GM23248 (cell line): ENCODE measurements around the gene ACAP3. TPM values are rescaled to one million over a fixed set of nuclear protein-coding genes. Genes with fewer than 3 reads are reported as not detected.

Experiments
- DNase-seq: peaks from one replicate; pipeline ENCODE4 v3.0.0-alpha.2; 2015
- H2AFZ ChIP-seq: fragments of 200-600 bp; sonication (generic); 2 replicates; pipeline ENCODE4 v1.6.1; 2016; ENCODE audit warnings: antibody characterized with exemption
- H3F3A ChIP-seq: fragments of 200-600 bp; sonication (generic); 2 replicates; pipeline ENCODE4 v1.6.1; 2016; ENCODE audit warnings: mild to moderate bottlenecking, antibody characterized with exemption, mixed run types; ENCODE audit not compliant: insufficient read depth
- H3K27ac ChIP-seq: fragments of 200-600 bp; sonication (generic); 2 replicates; pipeline ENCODE4 v1.5.1; 2016; ENCODE audit warnings: mild to moderate bottlenecking
- H3K27me3 ChIP-seq: fragments of 200-600 bp; sonication (generic); replicated peaks from 2 replicates; pipeline ENCODE4 v1.6.1; 2016; ENCODE audit warnings: mild to moderate bottlenecking; ENCODE audit not compliant: insufficient read depth
- H3K36me3 ChIP-seq: fragments of 200-600 bp; sonication (generic); 2 replicates; pipeline ENCODE4 v1.6.1; 2016; ENCODE audit warnings: low read depth, mild to moderate bottlenecking
- H3K4me1 ChIP-seq: fragments of 200-600 bp; sonication (generic); 2 replicates; pipeline ENCODE4 v1.6.1; 2016; ENCODE audit warnings: mild to moderate bottlenecking; ENCODE audit not compliant: insufficient read depth
- H3K4me2 ChIP-seq: fragments of 200-600 bp; sonication (generic); one replicate; pipeline ENCODE4 v1.6.1; 2016; ENCODE audit warnings: mild to moderate bottlenecking; ENCODE audit not compliant: unreplicated experiment
- H3K4me3 ChIP-seq: fragments of 200-600 bp; sonication (generic); 2 replicates; pipeline ENCODE4 v1.5.1; 2016; ENCODE audit warnings: mild to moderate bottlenecking
- H3K79me2 ChIP-seq: fragments of 200-600 bp; sonication (generic); 2 replicates; pipeline ENCODE4 v1.6.1; 2016; ENCODE audit warnings: mild to moderate bottlenecking; ENCODE audit not compliant: insufficient read depth
- H3K9ac ChIP-seq: fragments of 200-600 bp; sonication (generic); 2 replicates; pipeline ENCODE4 v1.6.1; 2016; ENCODE audit warnings: mild to moderate bottlenecking
- H3K9me2 ChIP-seq: fragments of 200-600 bp; sonication (generic); 2 replicates; pipeline ENCODE4 v1.6.1; 2016; ENCODE audit warnings: mixed run types, mild to moderate bottlenecking, moderate library complexity; ENCODE audit not compliant: insufficient read depth
- H3K9me3 ChIP-seq: fragments of 200-600 bp; sonication (generic); one replicate; pipeline ENCODE4 v1.6.1; 2017; ENCODE audit warnings: low read depth
- H4K20me1 ChIP-seq: fragments of 200-600 bp; sonication (generic); 2 replicates; pipeline ENCODE4 v1.6.0; 2016; ENCODE audit not compliant: insufficient read depth
- EZH2 ChIP-seq: fragments of 200-600 bp; sonication (generic); IDR thresholded peaks from 2 replicates; pipeline ENCODE4 v1.6.1; 2018; ENCODE audit warnings: antibody characterized with exemption, mild to moderate bottlenecking; ENCODE audit not compliant: insufficient read depth, poor library complexity, severe bottlenecking
- EZH2phosphoT487 ChIP-seq: fragments of 200-600 bp; sonication (generic); IDR thresholded peaks from 2 replicates; pipeline ENCODE4 v1.6.1; 2018; ENCODE audit warnings: antibody characterized with exemption, moderate library complexity, mild to moderate bottlenecking, low read depth; ENCODE audit not compliant: insufficient read depth
- WGBS, 2 experiments: methylation state at CpG; one replicate each; pipeline ENCODE4 v1.1.6; 2015 to 2017; ENCODE audit warnings: low lambda C conversion rate in 2 of 2, low coverage in 1 of 2; ENCODE audit errors: missing lambda C conversion rate in 2 of 2; 5-methylcytosine and 5-hydroxymethylcytosine counted together
- in situ Hi-C: fragments of 300-500 bp; cut with MboI; formaldehyde crosslinking; loops from 2 replicates; pipeline ENCODE4 v1.15.0; 2020
- polyA plus RNA-seq: library from polyadenylated mRNA; unstranded; fragments of >200 nt; fragmentation: Nextera tagmentation; extraction: Ambion mirVana; gene quantifications from 2 replicates; pipeline ENCODE4 v1.2.1, GENCODE V29; 2016
- total RNA-seq: library from RNA; depleted of rRNA; stranded (reverse); fragments of >200 nt; shearing (Covaris generic); gene quantifications from 2 replicates; pipeline ENCODE4 v1.2.3, GENCODE V29; 2014

The ACAP3 gene
- total and polyA plus RNA-seq, 2 experiments from 2014 or later, result 11.8 to 68.0 TPM

DNA sequence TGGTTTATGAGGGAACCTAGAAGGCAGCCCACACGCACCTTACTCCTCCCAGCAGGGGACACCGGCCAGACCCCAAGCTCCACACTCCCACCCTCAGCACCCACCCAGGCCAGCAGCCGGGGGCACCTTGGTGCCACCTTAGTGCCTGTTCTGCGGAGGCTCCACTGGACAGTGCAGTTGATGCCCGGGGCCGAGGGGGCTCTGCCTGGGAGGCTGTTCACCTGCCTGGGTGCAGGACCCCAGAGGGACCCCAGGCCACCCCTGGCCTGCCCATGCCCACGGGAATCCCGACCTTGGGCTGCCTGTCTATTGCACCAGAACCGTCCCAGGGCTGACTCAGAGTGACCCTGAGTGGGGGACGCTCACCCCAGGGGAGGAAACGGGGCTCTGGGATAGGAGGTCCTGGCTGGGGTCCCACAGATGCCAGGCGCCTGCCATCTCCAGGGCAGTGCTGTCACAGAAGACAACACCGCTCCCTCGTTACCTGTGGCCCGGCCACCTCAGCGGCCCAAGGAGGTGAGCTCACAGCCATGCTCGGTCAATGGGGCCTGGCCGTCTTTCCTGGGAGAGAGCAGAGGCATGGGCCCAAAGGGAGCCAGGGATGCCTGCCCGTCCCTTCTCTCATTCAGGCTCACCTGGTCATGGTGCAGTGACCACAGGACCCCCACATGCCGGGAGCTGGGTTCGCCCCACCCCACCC lies 26.8 kb downstream of the ACAP3 start:
- 88 to 92% methylated on average over 13 to 21 of the region's 21 CpGs for WGBS, 2 experiments
- Histone ChIP-seq H3K9me2 (no peaks in the 10 kb centered on the region), H3K27me3 (no peaks in the 10 kb centered on the region), H3K27ac (no peak overlapping the region), H3F3A (no peaks in the 10 kb centered on the region), H3K79me2 (no peaks in the 10 kb centered on the region), H3K9ac (no peak overlapping the region), H2AFZ (no peak overlapping the region), H3K4me3 (no peak overlapping the region), H3K4me1 (no peaks in the 10 kb centered on the region), H3K9me3 (no peaks in the 10 kb centered on the region), H4K20me1 (no peaks in the 10 kb centered on the region), H3K4me2 (no peak overlapping the region), H3K36me3 (no peaks in the 10 kb centered on the region)
- TF ChIP-seq EZH2 (no peak), EZH2phosphoT487 (no peak)
- in situ Hi-C loops, result no loop called here
- DNase-seq, result no peak

DNA sequence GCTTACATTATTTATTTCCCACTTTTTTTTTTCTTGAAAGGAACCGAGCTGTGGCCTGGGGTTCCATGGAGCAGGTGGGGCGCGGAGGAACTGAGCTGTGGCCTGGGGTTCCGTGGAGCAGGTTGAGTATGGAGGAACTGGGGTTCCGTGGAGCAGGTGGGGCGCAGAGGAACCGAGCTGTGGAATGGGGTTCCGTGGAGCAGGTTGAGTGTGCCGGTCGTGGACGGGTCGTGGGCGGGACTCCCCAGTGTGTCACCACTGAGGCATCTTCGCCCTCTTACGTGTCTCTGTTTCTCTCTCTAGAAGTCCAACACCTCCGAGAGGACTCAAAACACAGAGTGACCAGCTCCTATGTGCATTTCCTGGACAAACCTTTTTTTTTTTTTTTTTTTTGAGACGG lies 28.7 kb downstream of the ACAP3 start:
- Histone ChIP-seq H2AFZ (no peak overlapping the region), H3K9ac (no peak overlapping the region), H3K4me1 (no peaks in the 10 kb centered on the region), H3K79me2 (no peaks in the 10 kb centered on the region), H3K4me2 (no peak overlapping the region), H3K9me2 (no peaks in the 10 kb centered on the region), H3F3A (no peaks in the 10 kb centered on the region), H3K36me3 (no peaks in the 10 kb centered on the region), H3K27me3 (no peaks in the 10 kb centered on the region), H3K4me3 (no peak overlapping the region), H4K20me1 (no peaks in the 10 kb centered on the region), H3K27ac (no peak overlapping the region), H3K9me3 (no peaks in the 10 kb centered on the region)
- 96 to 97% methylated on average over 17 of the region's 17 CpGs for WGBS, 2 experiments
- TF ChIP-seq EZH2phosphoT487 (no peak), EZH2 (no peak)
- DNase-seq, result no peak
- in situ Hi-C loops, result no loop called here

DNA sequence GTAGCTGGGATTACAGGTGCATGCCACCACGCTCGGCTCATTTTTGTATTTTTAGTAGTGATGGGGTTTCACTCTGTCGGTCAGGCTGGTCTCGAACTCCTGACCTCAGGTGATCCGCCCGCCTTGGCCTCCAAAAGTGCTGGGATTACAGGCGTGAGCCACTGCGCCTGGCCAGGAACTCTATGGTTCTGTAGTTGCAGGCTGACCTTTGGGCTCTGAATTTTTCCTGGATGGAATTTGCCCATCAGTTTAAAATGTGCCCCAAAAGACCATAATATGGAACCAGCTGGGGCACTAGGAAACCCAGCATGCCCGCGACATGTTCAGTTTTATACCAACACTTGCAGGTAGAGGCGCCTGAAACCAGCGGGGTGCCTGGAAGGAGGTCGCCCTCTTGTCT lies 29.1 kb downstream of the ACAP3 start:
- no peaks in the 10 kb centered on the region for H4K20me1 ChIP-seq
- H3K36me3 ChIP-seq, result no peaks in the 10 kb centered on the region
- H3K4me3 ChIP-seq, result no peak overlapping the region
- H3K9me3 ChIP-seq, result no peaks in the 10 kb centered on the region
- no peak overlapping the region for H3K4me2 ChIP-seq
- DNase-seq, result no peak
- H3K79me2 ChIP-seq, result no peaks in the 10 kb centered on the region
- H3F3A ChIP-seq, result no peaks in the 10 kb centered on the region
- WGBS, 2 experiments, result 96 to 98% methylated on average over 13 of the region's 13 CpGs
- H3K27ac ChIP-seq, result no peak overlapping the region
- no peak for TF ChIP-seq EZH2
- TF ChIP-seq EZH2phosphoT487, result no peak
- H3K9me2 ChIP-seq, result no peaks in the 10 kb centered on the region
- H2AFZ ChIP-seq, result no peak overlapping the region
- H3K27me3 ChIP-seq, result no peaks in the 10 kb centered on the region
- no peak overlapping the region for H3K9ac ChIP-seq
- H3K4me1 ChIP-seq, result no peaks in the 10 kb centered on the region
- in situ Hi-C loops, result no loop called here

DNA sequence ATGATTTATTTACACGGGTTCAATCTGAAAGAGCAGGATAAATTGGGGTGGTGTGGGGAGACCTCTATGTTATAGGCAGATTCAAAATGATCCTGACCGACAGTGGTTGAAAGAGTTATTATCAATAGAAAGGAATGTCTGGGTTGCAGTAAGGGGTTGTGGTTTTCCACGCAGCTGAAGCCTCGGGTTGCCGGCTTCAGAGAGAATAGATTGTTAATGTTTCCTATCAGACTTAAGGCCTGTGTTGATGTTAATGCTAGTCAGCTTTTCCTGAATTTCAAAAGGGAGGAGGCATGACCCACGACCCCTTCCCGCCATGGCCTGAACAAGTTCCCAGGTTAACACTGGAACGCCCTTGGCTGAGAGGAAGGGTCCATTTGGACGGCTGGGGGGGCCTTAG lies 31.9 kb downstream of the ACAP3 start:
- WGBS, 2 experiments, result 89 to 91% methylated on average over 9 of the region's 9 CpGs
- in situ Hi-C loops, result no loop called here
- no peaks in the 10 kb centered on the region for H3F3A ChIP-seq
- H3K27me3 ChIP-seq, result no peaks in the 10 kb centered on the region
- DNase-seq, result no peak
- peaks cover 18% of the 10 kb centered on the region for H3K4me1 ChIP-seq
- H2AFZ ChIP-seq, result no peak overlapping the region
- no peak for TF ChIP-seq EZH2
- TF ChIP-seq EZH2phosphoT487, result no peak
- H3K36me3 ChIP-seq, result no peaks in the 10 kb centered on the region
- H3K9ac ChIP-seq, result no peak overlapping the region
- no peak overlapping the region for H3K4me3 ChIP-seq
- H3K4me2 ChIP-seq, result no peak overlapping the region
- H3K9me2 ChIP-seq, result no peaks in the 10 kb centered on the region
- peaks cover 26% of the 10 kb centered on the region for H3K79me2 ChIP-seq
- H3K9me3 ChIP-seq, result no peaks in the 10 kb centered on the region
- H3K27ac ChIP-seq, result no peak overlapping the region
- no peaks in the 10 kb centered on the region for H4K20me1 ChIP-seq
